Right lobe of liver (tissue), 6 donors: ENCODE data around the gene ALPI. TPM values are rescaled to one million over a fixed set of nuclear protein-coding genes. Genes with fewer than 3 reads are reported as not detected.

ENCODE experiments used
- ATAC-seq, 4 donors: fragments of 200-7000 bp; cut with Tn5 transposase; one replicate each; pipeline ENCODE4 v1.9.1; 2020; ENCODE audit warnings: mild to moderate bottlenecking in 4 of 4, moderate library complexity in 4 of 4
- DNase-seq, 3 donors: peaks; one replicate each; pipeline ENCODE4 v3.0.0-alpha.2; 2020
- H3K27ac ChIP-seq, 3 donors: fragments of 200-600 bp; one replicate each; pipeline ENCODE4 v1.8.0; 2022
- H3K27me3 ChIP-seq, 2 donors: fragments of 200-600 bp; one replicate each; pipeline ENCODE4 v1.8.0; 2022
- H3K36me3 ChIP-seq, 4 donors: fragments of 200-600 bp; sonication (generic) in 1 of 4; one replicate each; pipeline versions ENCODE4 v1.5.1 to v1.8.0; 2017 to 2022; ENCODE audit warnings: control low read depth in 1 of 4
- H3K4me1 ChIP-seq, 4 donors: fragments of 200-600 bp; sonication (generic) in 1 of 4; one replicate each; pipeline versions ENCODE4 v1.5.1 to v1.8.0; 2017 to 2022; ENCODE audit warnings: control low read depth in 1 of 4
- H3K4me3 ChIP-seq, 3 donors: fragments of 200-600 bp; one replicate each; pipeline ENCODE4 v1.8.0; 2022
- H3K9me3 ChIP-seq, 4 donors: fragments of 200-600 bp; sonication (generic) in 1 of 4; one replicate each; pipeline versions ENCODE4 v1.5.1 to v1.8.0; 2017 to 2022; ENCODE audit warnings: control low read depth in 1 of 4
- CTCF ChIP-seq, 4 donors: fragments of 200-600 bp in 3 of 4; fragments of 450-650 bp in 1 of 4; IDR thresholded peaks; one replicate each; pipeline versions ENCODE4 v1.5.1 to v1.8.0; 2016 to 2022; ENCODE audit warnings: antibody characterized with exemption in 4 of 4, mild to moderate bottlenecking in 2 of 4
- POLR2A ChIP-seq: fragments of 450-650 bp; IDR thresholded peaks from one replicate; pipeline ENCODE4 v1.6.1; 2017; ENCODE audit warnings: antibody characterized with exemption, mild to moderate bottlenecking
- WGBS: methylation state at CpG from one replicate; pipeline ENCODE4 v1.1.6; 2018; ENCODE audit warnings: low coverage, low lambda C conversion rate; ENCODE audit not compliant: insufficient coverage; ENCODE audit errors: missing lambda C conversion rate; 5-methylcytosine and 5-hydroxymethylcytosine counted together
- intact Hi-C, 2 donors: fragments of 100-400 bp; cut with DNase I; formaldehyde crosslinking; loops; one replicate each; pipeline versions ENCODE4 v1.11.2 to v1.14.1; 2022
- total RNA-seq, 6 experiments: library from RNA; depleted of rRNA in 2 of 6; stranded (reverse); fragments of >200 nt in 2 of 6; fragmentation: NEBNext Ultra II Directional in 3 of 6; extraction: Animal tissue kit (Norgen Biotek cat#: 25700) in 3 of 6; gene quantifications; one replicate each; pipeline versions ENCODE4 v1.1.0 to v1.2.4, GENCODE V29; 2016 to 2023
- donor health status: DM: no; HTN: yes; CAD: no.
- donor health status: DM: no; HTN: no; CAD: no.
- donor health status: DM: no; HTN: no; CAD: no.
- donor health status: DM: no; HTN: yes; CAD: no.
- donor health status: DM: no; HTN: yes; CAD: no.

The ALPI gene
- total RNA-seq, 6 experiments from 2014 or later = 0.19 to 0.25 TPM; not detected in 4

GRCh38 chr2:232410238-232410900, 45.6 kb upstream of the ALPI start:
- Histone ChIP-seq H3K27ac (no peak overlapping the region), H3K36me3 (no peaks in the 10 kb centered on the region), H3K4me1 (no peaks in the 10 kb centered on the region), H3K27me3 (no peaks in the 10 kb centered on the region), H3K9me3 (no peaks in the 10 kb centered on the region), H3K4me3 (no peak overlapping the region)
- TF ChIP-seq CTCF (IDR thresholded peaks at IDR 0.05) = no peak
- no peak for TF ChIP-seq POLR2A
- ATAC-seq (no peak), DNase-seq (no peak)
- intact Hi-C loops = no loop called here
- 63% methylated on average over 1 of the region's 7 CpGs for WGBS

- Histone ChIP-seq H3K9me3 (no peaks in the 10 kb centered on the region), H3K4me3 (no peak overlapping the region), H3K27me3 (no peaks in the 10 kb centered on the region), H3K36me3 (no peaks in the 10 kb centered on the region), H3K27ac (no peak overlapping the region), H3K4me1 (no peaks in the 10 kb centered on the region)
- ATAC-seq (no peak), DNase-seq (no peak)
- 67% methylated on average over 6 of the region's 6 CpGs for WGBS
- intact Hi-C loops = no loop called here
- TF ChIP-seq POLR2A (no peak), CTCF (IDR thresholded peaks at IDR 0.05) (no peak)
Observed at GRCh38 chr2:232411901-232412629, 43.9 kb upstream of the ALPI start.

GRCh38 chr2:232412986-232413385, 43.0 kb upstream of the ALPI start:
- no peak overlapping the region for H3K27ac ChIP-seq
- DNase-seq (no peak), ATAC-seq (no peak)
- H3K4me1 ChIP-seq = no peaks in the 10 kb centered on the region
- no peak overlapping the region for H3K4me3 ChIP-seq
- intact Hi-C loops = no loop called here
- WGBS = 40% methylated on average over 5 of the region's 5 CpGs
- no peaks in the 10 kb centered on the region for H3K36me3 ChIP-seq
- no peaks in the 10 kb centered on the region for H3K9me3 ChIP-seq
- H3K27me3 ChIP-seq = no peaks in the 10 kb centered on the region
- no peak for TF ChIP-seq POLR2A
- TF ChIP-seq CTCF (IDR thresholded peaks at IDR 0.05) = no peak

- Histone ChIP-seq H3K9me3 (no peaks in the 10 kb centered on the region), H3K27ac (no peak overlapping the region), H3K4me1 (no peaks in the 10 kb centered on the region), H3K36me3 (no peaks in the 10 kb centered on the region), H3K27me3 (peaks cover 12 to 13% of the 10 kb centered on the region in 2 donors), H3K4me3 (no peak overlapping the region)
- DNase-seq (peak in 1 of 3 donors; percentile 35), ATAC-seq (no peak)
- WGBS = no CpG with 5 or more reads among the region's 8 CpGs
- intact Hi-C loops = no loop called here
- TF ChIP-seq CTCF (IDR thresholded peaks at IDR 0.05) = no peak
- TF ChIP-seq POLR2A = no peak
Observed at GRCh38 chr2:232415138-232415690, 40.7 kb upstream of the ALPI start.
